CD4-positive, alpha-beta T cell treated with Interleukin-17A for 1 hour (primary cell): ENCODE measurements around the gene RBFOX1.

Experiments used
- DNase-seq: peaks from one replicate; pipeline ENCODE4 v3.0.0-alpha.2; 2020

RBFOX1 gene

GRCh38 chr16:7422036-7422888 lies 89.6 kb downstream of the RBFOX1 start:
- DNase-seq, result no peak

DNA sequence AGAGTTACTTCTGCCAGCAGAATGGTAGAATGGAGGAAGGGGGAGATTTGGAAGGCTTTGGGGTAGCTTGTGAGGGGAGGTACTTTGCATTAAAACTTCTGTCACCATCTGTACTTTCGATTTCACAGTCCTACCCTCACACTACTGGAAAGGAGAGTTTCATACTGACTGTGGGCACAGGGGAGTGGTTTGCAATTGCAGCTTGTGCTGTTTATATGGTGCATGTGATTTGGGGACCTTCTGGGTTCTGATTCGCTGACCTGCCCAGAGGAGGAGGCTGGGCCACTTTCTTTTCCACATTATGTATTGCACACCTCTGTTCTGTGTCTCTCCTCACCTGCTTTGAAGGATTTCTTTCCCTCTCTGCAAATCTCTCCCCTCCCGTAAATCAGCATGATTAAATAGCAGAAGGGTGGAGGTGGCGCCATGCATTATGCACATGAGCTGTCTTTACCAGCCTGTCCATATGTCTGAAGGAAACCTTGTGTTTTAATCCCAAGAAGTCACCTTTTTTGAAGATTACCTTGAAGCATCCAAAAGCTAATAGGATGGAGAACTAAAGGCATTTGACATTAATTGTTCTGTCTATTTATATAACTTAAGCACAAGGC lies 90.9 kb downstream of the RBFOX1 start:
- DNase-seq, result no peak

GRCh38 chr16:7426161-7426560 lies 93.5 kb downstream of the RBFOX1 start:
- no peak for DNase-seq

- no peak for DNase-seq
These were observed 99.1 kb downstream of the RBFOX1 start for GRCh38 chr16:7431723-7432122.

- DNase-seq, result no peak
These were observed 103.7 kb downstream of the RBFOX1 start for GRCh38 chr16:7436306-7436705.

DNA sequence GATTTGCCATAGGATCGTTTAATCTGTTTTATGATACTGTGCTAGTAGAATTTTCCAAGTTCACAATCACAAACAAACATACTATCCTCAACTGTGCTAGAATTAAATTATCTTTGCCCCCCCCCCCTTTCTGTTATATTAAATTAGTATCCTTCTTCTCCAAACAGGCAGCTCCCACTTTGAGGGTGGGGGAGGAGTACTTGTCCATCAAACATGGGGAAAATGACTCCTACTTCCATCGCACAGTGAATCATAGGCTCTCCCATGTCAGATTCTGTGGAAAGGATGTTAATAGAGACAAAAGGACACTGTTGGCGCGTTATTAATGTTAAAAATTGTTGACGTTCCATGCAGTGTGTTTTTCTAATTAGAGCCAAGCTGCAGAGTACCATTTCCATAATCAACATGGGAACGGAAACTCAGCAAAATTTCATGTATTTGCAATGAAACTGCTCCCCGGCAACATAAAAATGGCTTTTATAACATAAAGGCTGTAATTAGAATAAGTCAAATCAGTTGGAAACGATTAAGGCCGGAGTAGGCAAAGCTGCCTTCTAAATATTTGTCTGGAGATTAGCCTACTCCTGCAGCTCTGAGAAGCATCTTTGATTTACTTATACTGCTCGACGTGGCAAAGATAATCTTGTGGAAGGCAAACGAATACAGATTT lies 104.6 kb downstream of the RBFOX1 start:
- DNase-seq, result no peak

- DNase-seq, result no peak
These were observed 105.2 kb downstream of the RBFOX1 start for GRCh38 chr16:7437843-7438242.

DNA sequence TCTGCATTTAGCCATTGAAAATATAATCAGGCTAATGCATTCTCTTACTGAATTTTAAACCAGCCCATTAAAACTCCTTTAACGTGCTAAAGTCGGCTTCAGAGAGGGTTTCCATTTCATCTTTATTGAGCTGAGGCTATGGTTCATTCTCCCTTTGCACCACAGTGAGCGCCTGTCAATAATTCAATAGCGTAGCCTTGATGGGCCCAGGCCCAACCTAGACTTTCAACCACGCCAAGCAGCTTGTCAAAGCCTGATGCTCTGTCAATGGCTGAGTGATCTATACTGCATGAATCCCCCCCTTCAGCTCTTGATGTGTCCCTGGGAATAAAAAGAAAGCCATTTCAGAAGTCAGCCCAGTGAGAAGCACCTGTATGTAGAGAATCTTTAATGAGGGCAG lies 106.0 kb downstream of the RBFOX1 start:
- DNase-seq, result no peak

DNA sequence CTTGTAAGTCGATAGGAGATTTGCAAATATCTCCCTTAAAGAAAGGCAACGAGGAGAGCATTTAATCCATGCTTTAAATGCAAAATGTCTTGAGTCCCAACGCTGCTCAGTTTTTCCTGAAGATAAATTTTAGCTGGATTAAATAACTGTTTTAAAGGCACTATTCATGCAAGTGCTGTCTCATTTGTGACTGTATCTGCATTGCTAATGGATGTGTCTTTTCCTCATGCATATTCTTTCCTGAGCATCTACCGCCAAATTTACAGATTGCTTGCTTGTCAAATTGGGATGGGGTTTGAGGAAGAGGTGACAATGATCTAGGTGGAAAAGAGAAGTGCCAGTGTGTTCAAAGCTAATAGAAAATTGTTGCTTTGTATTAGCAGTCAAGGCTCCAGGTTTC lies 106.9 kb downstream of the RBFOX1 start:
- no peak for DNase-seq

DNA sequence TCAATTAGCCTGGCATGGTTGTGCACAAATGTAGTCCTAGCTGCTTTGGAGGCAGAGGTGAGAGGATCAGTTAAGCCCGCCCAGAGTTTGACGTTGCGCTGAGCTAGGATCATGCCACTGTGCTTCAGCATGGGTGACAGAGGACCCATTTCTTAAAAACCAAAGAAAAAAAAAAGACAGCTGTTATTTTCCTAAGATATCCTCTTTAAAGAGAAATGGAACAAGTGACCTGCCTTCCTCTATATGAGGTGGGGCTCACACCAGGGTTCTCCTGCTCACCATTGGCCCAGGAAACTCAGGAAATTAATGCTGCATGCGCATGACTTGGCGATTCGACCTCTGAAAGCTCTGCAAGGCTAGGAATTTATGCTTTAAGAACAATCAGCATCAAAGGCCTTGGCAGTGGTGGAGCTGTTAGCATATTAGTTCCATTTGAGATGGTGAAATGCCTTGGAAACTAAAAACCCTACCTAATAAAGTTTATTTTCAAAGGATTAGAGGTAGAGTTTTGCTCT lies 108.3 kb downstream of the RBFOX1 start:
- DNase-seq, result no peak

- DNase-seq, result no peak
These were observed 109.4 kb downstream of the RBFOX1 start for GRCh38 chr16:7442050-7442449.

DNA sequence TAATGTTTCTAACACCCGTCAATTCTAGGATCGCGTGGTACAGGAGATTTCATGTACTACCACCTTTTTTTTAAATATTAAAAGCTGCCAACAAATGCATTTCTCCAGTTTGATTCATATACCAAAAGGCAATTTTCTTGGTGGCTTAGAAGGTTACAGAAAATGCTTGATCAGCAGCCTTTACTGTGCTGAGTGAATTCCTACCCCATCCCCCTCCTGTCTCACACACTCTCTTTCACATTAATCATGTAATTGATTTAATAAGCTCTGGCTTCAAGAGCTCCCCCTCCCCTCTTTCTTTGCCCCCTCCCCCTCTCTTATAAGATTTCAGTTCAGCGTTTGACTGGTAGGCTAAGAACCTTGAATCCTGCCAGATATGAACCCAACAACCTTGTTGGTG lies 110.5 kb downstream of the RBFOX1 start:
- DNase-seq, result no peak

DNA sequence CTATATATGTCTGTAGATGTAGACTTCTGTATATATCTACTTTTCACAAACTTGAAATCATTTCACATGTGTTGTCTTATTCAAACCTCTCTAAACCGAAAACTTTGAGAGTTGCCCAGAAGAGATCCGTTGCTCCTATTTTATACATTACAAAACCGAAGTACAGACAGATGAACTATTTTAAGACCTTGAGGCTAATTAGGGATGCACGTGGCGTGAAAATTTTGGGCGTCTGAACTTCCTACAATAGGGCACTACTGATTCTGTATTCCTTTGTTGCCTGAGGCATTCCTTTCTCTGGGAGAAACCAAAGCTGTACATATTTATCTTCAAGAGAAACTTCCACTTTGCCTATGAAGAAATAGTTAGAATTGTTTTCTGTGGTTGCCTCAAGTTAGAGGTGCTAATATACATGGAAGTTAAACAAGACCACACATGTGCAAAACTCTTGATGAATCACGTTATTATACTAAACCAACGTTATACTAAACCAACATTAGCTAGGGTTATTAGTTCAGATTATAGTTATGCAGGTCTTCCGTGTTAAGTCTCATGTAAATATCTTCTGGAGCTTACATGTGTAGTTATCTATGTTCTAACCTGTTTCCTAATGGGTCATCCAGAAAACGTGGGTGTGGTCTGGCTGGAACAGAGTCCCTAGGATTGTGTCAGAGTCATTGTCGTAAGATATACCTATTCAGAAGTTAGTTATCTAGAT lies 111.2 kb downstream of the RBFOX1 start:
- no peak for DNase-seq

- no peak for DNase-seq
These were observed 116.7 kb downstream of the RBFOX1 start for GRCh38 chr16:7449306-7449705.

- DNase-seq, result no peak
These were observed 117.2 kb downstream of the RBFOX1 start for GRCh38 chr16:7449808-7450207.

DNA sequence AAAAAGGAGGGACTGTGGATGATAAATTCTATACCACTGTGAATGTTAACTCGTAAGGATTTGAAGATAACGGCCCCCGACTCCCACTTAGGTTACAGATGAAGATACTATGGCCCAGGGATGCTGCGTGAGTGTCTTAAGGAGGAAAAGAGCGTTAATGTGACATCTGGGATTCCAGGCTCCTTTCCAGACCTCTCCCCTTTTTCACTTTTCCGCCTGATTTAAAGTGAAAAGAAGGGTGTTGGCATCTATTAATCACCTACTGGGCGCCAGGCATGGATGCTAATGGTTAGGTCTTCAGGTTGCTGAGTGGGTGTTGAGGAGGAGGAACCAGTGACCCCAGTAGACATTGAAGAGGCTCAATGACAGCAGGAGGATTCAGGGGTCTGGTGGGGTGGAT lies 117.8 kb downstream of the RBFOX1 start:
- no peak for DNase-seq

GRCh38 chr16:7452090-7452489 lies 119.4 kb downstream of the RBFOX1 start:
- DNase-seq, result no peak

- DNase-seq, result no peak
These were observed 123.6 kb downstream of the RBFOX1 start for GRCh38 chr16:7456211-7456610.

- no peak for DNase-seq
These were observed 125.5 kb downstream of the RBFOX1 start for GRCh38 chr16:7458144-7458543.

DNA sequence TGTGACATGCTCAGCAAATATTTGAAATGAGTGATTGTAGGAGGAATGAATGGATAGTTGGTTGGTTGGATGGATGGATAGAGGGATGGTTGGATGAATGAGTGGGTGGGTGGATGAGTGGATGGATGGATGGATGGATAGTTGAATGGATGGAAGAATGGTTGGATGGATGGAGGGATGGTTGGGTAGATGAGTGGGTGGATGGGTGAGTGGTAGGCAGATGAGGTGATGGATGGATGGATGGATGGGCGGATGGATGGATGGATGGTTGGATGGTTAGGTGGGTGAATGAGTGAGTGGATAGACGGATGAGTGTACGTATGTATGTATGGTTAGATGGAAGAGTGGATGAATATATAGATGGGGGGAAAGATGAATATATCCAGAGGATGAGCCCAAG lies 137.7 kb downstream of the RBFOX1 start:
- DNase-seq, result no peak

DNA sequence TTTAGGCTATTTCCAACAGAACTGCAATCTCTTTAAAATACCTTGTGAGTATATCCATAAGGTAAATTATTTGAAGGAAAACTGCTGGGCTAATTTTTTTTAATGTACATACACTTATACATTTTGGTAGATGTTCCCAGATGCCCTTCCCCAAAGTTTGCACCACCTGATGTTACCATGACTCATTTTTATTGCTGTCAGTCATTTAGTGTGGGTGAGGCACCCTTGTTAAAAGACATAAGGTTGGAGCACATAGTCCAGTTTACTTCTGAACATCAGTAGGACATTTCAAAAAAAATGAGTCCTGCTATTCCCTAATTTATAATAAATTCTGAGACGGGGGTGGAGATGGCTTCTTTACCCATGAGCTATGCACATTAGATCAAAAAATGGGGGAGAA lies 138.6 kb downstream of the RBFOX1 start:
- DNase-seq, result no peak

DNA sequence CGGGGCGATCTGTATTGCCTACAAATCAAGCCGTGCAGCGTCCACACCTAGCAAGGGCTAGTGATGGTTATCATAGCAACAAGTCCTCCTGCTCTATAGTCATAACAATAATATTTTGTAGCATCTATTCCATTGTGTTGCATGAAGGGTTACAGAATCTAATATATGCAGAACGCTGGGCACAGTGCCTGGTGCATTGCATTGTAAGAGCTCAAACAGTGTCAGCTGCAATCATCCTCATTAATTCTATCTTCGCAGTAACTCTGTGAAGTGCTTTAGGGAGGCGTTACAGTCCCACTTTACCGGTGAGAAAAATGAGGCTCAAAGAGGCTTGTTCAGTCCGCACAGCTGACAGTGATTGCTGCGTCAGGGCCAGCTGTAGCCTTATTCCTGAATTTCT lies 149.4 kb downstream of the RBFOX1 start:
- no peak for DNase-seq

- DNase-seq, result no peak
These were observed 150.1 kb downstream of the RBFOX1 start for GRCh38 chr16:7482596-7483290.
